Muscle of leg (tissue), 11 donors: ENCODE measurements around the gene RAB11FIP4. TPM values are rescaled to one million over a fixed set of nuclear protein-coding genes. Genes with fewer than 3 reads are reported as not detected.

Experiments used
- DNase-seq: peaks from one replicate; pipeline ENCODE4 v3.0.0; 2013
- H3K27ac ChIP-seq: one replicate; pipeline ENCODE4 v1.5.1; 2013; ENCODE audit warnings: mild to moderate bottlenecking, low read length, control low read depth
- H3K27me3 ChIP-seq: one replicate; pipeline ENCODE4 v1.6.1; 2013; ENCODE audit warnings: low read length; ENCODE audit not compliant: control insufficient read depth, insufficient read depth
- H3K36me3 ChIP-seq: one replicate; pipeline ENCODE4 v1.6.1; 2013; ENCODE audit warnings: low read length; ENCODE audit not compliant: control insufficient read depth, insufficient read depth
- H3K4me1 ChIP-seq: one replicate; pipeline ENCODE4 v1.6.1; 2013; ENCODE audit warnings: low read length; ENCODE audit not compliant: control insufficient read depth, insufficient read depth
- H3K4me3 ChIP-seq: one replicate; pipeline ENCODE4 v1.5.1; 2013; ENCODE audit warnings: low read length, control low read depth
- H3K9me3 ChIP-seq: replicated peaks from 2 replicates; pipeline ENCODE4 v1.6.1; 2013; ENCODE audit warnings: low read depth, low read length; ENCODE audit not compliant: control insufficient read depth
- WGBS: methylation state at CpG from one replicate; pipeline ENCODE4 v1.1.5; 2013; ENCODE audit warnings: missing lambda C conversion rate; ENCODE audit not compliant: insufficient coverage; 5-methylcytosine and 5-hydroxymethylcytosine counted together
- polyA plus RNA-seq, 8 donors: library from polyadenylated mRNA; unstranded; fragments of 120-200 nt; gene quantifications; one replicate each; pipeline versions ENCODE4 v1.2.1 to v1.2.3, GENCODE V29; 2013; ENCODE audit warnings: inconsistent platforms in 1 of 8, low replicate concordance in 1 of 8; ENCODE audit not compliant: insufficient read length in 8 of 8, insufficient read depth in 1 of 8
- total RNA-seq: library from RNA; stranded (reverse); fragments of 120-200 nt; gene quantifications from one replicate; pipeline ENCODE4 v1.2.4, GENCODE V29; 2013

RAB11FIP4 gene
- total and polyA plus RNA-seq, 9 donors = 0.28 to 1.6 (median 0.89) TPM

- H3K4me1 ChIP-seq = peaks cover 32% of the 10 kb centered on the region
- no peak overlapping the region for H3K27ac ChIP-seq
- DNase-seq = no peak
- peaks cover 55% of the 10 kb centered on the region for H3K27me3 ChIP-seq
- H3K4me3 ChIP-seq = no peak overlapping the region
- no peaks in the 10 kb centered on the region for H3K9me3 ChIP-seq
- 56% methylated on average over 18 of the region's 18 CpGs for WGBS
- H3K36me3 ChIP-seq = no peaks in the 10 kb centered on the region
Measured at GRCh38 chr17:31491376-31492131, 100.1 kb downstream of the RAB11FIP4 start.

- Histone ChIP-seq H3K27me3 (peaks cover 49% of the 10 kb centered on the region), H3K4me1 (peaks cover 32% of the 10 kb centered on the region), H3K36me3 (no peaks in the 10 kb centered on the region), H3K9me3 (no peaks in the 10 kb centered on the region), H3K4me3 (no peak overlapping the region), H3K27ac (no peak overlapping the region)
- WGBS = 71% methylated on average over 1 of the region's 5 CpGs
- DNase-seq = no peak
Measured at GRCh38 chr17:31492206-31492605, 100.7 kb downstream of the RAB11FIP4 start.

GRCh38 chr17:31492880-31493655 is 101.6 kb downstream of the RAB11FIP4 start:
- H3K9me3 ChIP-seq = no peaks in the 10 kb centered on the region
- DNase-seq = peak; percentile 54
- peaks cover 53% of the 10 kb centered on the region for H3K27me3 ChIP-seq
- H3K36me3 ChIP-seq = no peaks in the 10 kb centered on the region
- H3K4me3 ChIP-seq = no peak overlapping the region
- H3K27ac ChIP-seq = no peak overlapping the region
- H3K4me1 ChIP-seq = peaks cover 29% of the 10 kb centered on the region
- WGBS = 83% methylated on average over 4 of the region's 11 CpGs

- H3K27ac ChIP-seq = peak overlapping the region; percentile 38
- WGBS = 74% methylated on average over 9 of the region's 9 CpGs
- H3K27me3 ChIP-seq = peaks cover 48% of the 10 kb centered on the region
- no peak for DNase-seq
- no peaks in the 10 kb centered on the region for H3K36me3 ChIP-seq
- no peaks in the 10 kb centered on the region for H3K9me3 ChIP-seq
- peaks cover 23% of the 10 kb centered on the region for H3K4me1 ChIP-seq
- H3K4me3 ChIP-seq = no peak overlapping the region
Measured at GRCh38 chr17:31493656-31494155, 102.2 kb downstream of the RAB11FIP4 start.

- Histone ChIP-seq H3K4me3 (no peak overlapping the region), H3K36me3 (no peaks in the 10 kb centered on the region), H3K4me1 (peaks cover 23% of the 10 kb centered on the region), H3K27me3 (peaks cover 42% of the 10 kb centered on the region), H3K27ac (peak overlapping the region; percentile 38), H3K9me3 (no peaks in the 10 kb centered on the region)
- peak; percentile 45 for DNase-seq
- 73% methylated on average over 5 of the region's 12 CpGs for WGBS
Measured at GRCh38 chr17:31494259-31495021, 103.0 kb downstream of the RAB11FIP4 start.

- no peak for DNase-seq
- no peak overlapping the region for H3K4me3 ChIP-seq
- peaks cover 38% of the 10 kb centered on the region for H3K27me3 ChIP-seq
- H3K9me3 ChIP-seq = no peaks in the 10 kb centered on the region
- H3K36me3 ChIP-seq = no peaks in the 10 kb centered on the region
- 71% methylated on average over 4 of the region's 10 CpGs for WGBS
- peaks cover 27% of the 10 kb centered on the region for H3K4me1 ChIP-seq
- H3K27ac ChIP-seq = no peak overlapping the region
Measured at GRCh38 chr17:31495022-31495885, 103.8 kb downstream of the RAB11FIP4 start.

- Histone ChIP-seq H3K9me3 (no peaks in the 10 kb centered on the region), H3K27me3 (peaks cover 29% of the 10 kb centered on the region), H3K4me1 (peaks cover 28% of the 10 kb centered on the region), H3K36me3 (no peaks in the 10 kb centered on the region), H3K4me3 (no peak overlapping the region), H3K27ac (no peak overlapping the region)
- 60% methylated on average over 1 of the region's 5 CpGs for WGBS
- no peak for DNase-seq
Measured at GRCh38 chr17:31496097-31496496, 104.6 kb downstream of the RAB11FIP4 start.

GRCh38 chr17:31496601-31497000 is 105.1 kb downstream of the RAB11FIP4 start:
- 64% methylated on average over 6 of the region's 6 CpGs for WGBS
- H3K27ac ChIP-seq = no peak overlapping the region
- H3K27me3 ChIP-seq = peaks cover 26% of the 10 kb centered on the region
- H3K4me3 ChIP-seq = no peak overlapping the region
- no peak for DNase-seq
- no peaks in the 10 kb centered on the region for H3K9me3 ChIP-seq
- H3K4me1 ChIP-seq = peaks cover 26% of the 10 kb centered on the region
- H3K36me3 ChIP-seq = no peaks in the 10 kb centered on the region

- no peaks in the 10 kb centered on the region for H3K36me3 ChIP-seq
- no peaks in the 10 kb centered on the region for H3K9me3 ChIP-seq
- no peak overlapping the region for H3K27ac ChIP-seq
- H3K27me3 ChIP-seq = peaks cover 21% of the 10 kb centered on the region
- H3K4me1 ChIP-seq = peaks cover 18% of the 10 kb centered on the region
- no peak for DNase-seq
- 75% methylated on average over 5 of the region's 6 CpGs for WGBS
- H3K4me3 ChIP-seq = no peak overlapping the region
Measured at GRCh38 chr17:31497431-31497830, 106.0 kb downstream of the RAB11FIP4 start.
